PC-3 (cell line): Measurements from ENCODE around the gene SYNE1. TPM values are rescaled to one million over a fixed set of nuclear protein-coding genes. Genes with fewer than 3 reads are reported as not detected.

ENCODE experiments used
- ATAC-seq: fragments of 200-7000 bp; cut with Tn5 transposase; 2 replicates; pipeline ENCODE4 v1.9.1; 2020; ENCODE audit warnings: mild to moderate bottlenecking, moderate library complexity
- BruUV-seq: library from RNA; stranded (reverse); fragments of 400-500 nt; replicated peaks from 2 replicates; lab custom pipeline; 2021; lab: Mats Ljungman, UMichigan
- CTCF ChIA-PET: fragments of 300-600 bp; sonication (Branson Sonifier 250); formaldehyde crosslinking; loops from one replicate; lab custom pipeline; 2022; ENCODE audit warnings: antibody characterized with exemption; lab: Charles Lee
- POLR2A ChIA-PET: fragments of 300-600 bp; sonication (Branson Sonifier 250); formaldehyde crosslinking; loops from one replicate; lab custom pipeline; 2022; ENCODE audit warnings: antibody characterized with exemption; ENCODE audit not compliant: unreplicated experiment; lab: Charles Lee
- DNase-seq: peaks from one replicate; pipeline ENCODE4 v3.0.0-alpha.2; 2015
- H2AFZ ChIP-seq: fragments of 300-600 bp; sonication (generic); 2 replicates; pipeline ENCODE4 v1.6.0; 2016; ENCODE audit warnings: antibody characterized with exemption, low read length
- H3F3A ChIP-seq: fragments of 300-600 bp; sonication (generic); one replicate; pipeline ENCODE4 v1.6.0; 2017; ENCODE audit warnings: antibody characterized with exemption, low read length, control low read depth, mild to moderate bottlenecking; ENCODE audit not compliant: unreplicated experiment
- H3K27ac ChIP-seq: fragments of 300-600 bp; sonication (generic); 2 replicates; pipeline ENCODE4 v1.5.1; 2016; ENCODE audit warnings: mild to moderate bottlenecking, low read length
- H3K27me3 ChIP-seq: fragments of 300-600 bp; sonication (generic); 2 replicates; pipeline ENCODE4 v1.6.1; 2016; ENCODE audit warnings: low read length, mixed read lengths
- H3K36me3 ChIP-seq: fragments of 300-600 bp; sonication (generic); 2 replicates; pipeline ENCODE4 v1.6.1; 2016; ENCODE audit warnings: low read depth, mixed run types, low read length, mixed read lengths
- H3K4me1 ChIP-seq: fragments of 300-600 bp; sonication (generic); 2 replicates; pipeline ENCODE4 v1.5.1; 2016; ENCODE audit warnings: low read length; ENCODE audit not compliant: insufficient read depth
- H3K4me2 ChIP-seq: fragments of 300-600 bp; sonication (generic); 2 replicates; pipeline ENCODE4 v1.6.0; 2016; ENCODE audit warnings: low read length
- H3K4me3 ChIP-seq: fragments of 300-600 bp; sonication (generic); 2 replicates; pipeline ENCODE4 v1.5.1; 2016; ENCODE audit warnings: mild to moderate bottlenecking, low read length, mixed read lengths
- H3K79me2 ChIP-seq: fragments of 300-600 bp; sonication (generic); 2 replicates; pipeline ENCODE4 v1.6.1; 2017; ENCODE audit warnings: low read length, mixed read lengths
- H3K9ac ChIP-seq: fragments of 300-600 bp; sonication (generic); 2 replicates; pipeline ENCODE4 v1.6.0; 2016; ENCODE audit warnings: mild to moderate bottlenecking, low read length
- H3K9me2 ChIP-seq: fragments of 300-600 bp; sonication (generic); replicated peaks from 2 replicates; pipeline ENCODE4 v1.6.1; 2016; ENCODE audit warnings: mixed run types, low read length, mixed read lengths
- H3K9me3 ChIP-seq: fragments of 300-600 bp; sonication (generic); 2 replicates; pipeline ENCODE4 v1.6.1; 2016; ENCODE audit warnings: low read length, mixed read lengths
- H4K20me1 ChIP-seq: fragments of 300-600 bp; sonication (generic); 2 replicates; pipeline ENCODE4 v1.6.1; 2016; ENCODE audit warnings: low read length, mixed read lengths
- CTCF ChIP-seq: fragments of 300-600 bp; sonication (generic); conservative IDR thresholded peaks from 2 replicates; pipeline ENCODE4 v1.5.1; 2017; ENCODE audit warnings: antibody characterized with exemption, low read depth, mild to moderate bottlenecking, low read length
- EZH2 ChIP-seq: fragments of 300-600 bp; sonication (generic); IDR thresholded peaks from one replicate; pipeline ENCODE4 v1.6.1; 2017; ENCODE audit warnings: antibody characterized with exemption, mild to moderate bottlenecking, low read length; ENCODE audit not compliant: unreplicated experiment
- EZH2phosphoT487 ChIP-seq: fragments of 300-600 bp; sonication (generic); IDR thresholded peaks from 2 replicates; pipeline ENCODE4 v1.6.1; 2018; ENCODE audit warnings: mild to moderate bottlenecking, antibody characterized with exemption, low read length, borderline replicate concordance
- intact Hi-C: fragments of 100-400 bp; cut with micrococcal nuclease; formaldehyde crosslinking; loops from 2 replicates; pipeline ENCODE4 v1.9.0; 2023
- total RNA-seq: library from RNA; depleted of rRNA; stranded (reverse); fragments of >200 nt; gene quantifications from 2 replicates; pipeline ENCODE4 v1.2.3, GENCODE V29; 2014

The SYNE1 gene
- total RNA-seq, 1 experiment from 2014 or later, result 16.7 TPM

- no peak overlapping the region for H3K4me2 ChIP-seq
- ATAC-seq (no peak), DNase-seq (no peak)
- no peak overlapping the region for H3K4me3 ChIP-seq
- H3K9me3 ChIP-seq, result no peaks in the 10 kb centered on the region
- TF ChIP-seq EZH2phosphoT487 (no peak), CTCF (no peak), EZH2 (no peak)
- H3K9me2 ChIP-seq, result no peaks in the 10 kb centered on the region
- no peak overlapping the region for H3K9ac ChIP-seq
- intact Hi-C loops, result loop anchor here (1.0 to 5.0 kb wide), 4 partner anchors 62 to 594 kb away; no protein-coding TSS in a partner anchor
- BruUV-seq, result no TSS peak
- ChIA-PET CTCF (interaction anchor here (0.7 kb wide), 1 partner anchor 504 kb away, joined by 3 read pairs; no protein-coding TSS in a partner anchor), POLR2A (no interaction called here)
- H2AFZ ChIP-seq, result no peak overlapping the region
- peaks cover 46% of the 10 kb centered on the region for H3K4me1 ChIP-seq
- H4K20me1 ChIP-seq, result no peaks in the 10 kb centered on the region
- H3K79me2 ChIP-seq, result no peaks in the 10 kb centered on the region
- no peaks in the 10 kb centered on the region for H3K27me3 ChIP-seq
- no peak overlapping the region for H3K27ac ChIP-seq
- no peaks in the 10 kb centered on the region for H3F3A ChIP-seq
- H3K36me3 ChIP-seq, result no peaks in the 10 kb centered on the region
Measured at GRCh38 chr6:152268846-152269442, 368.2 kb downstream of the SYNE1 start.

GRCh38 chr6:152267967-152268845, 369.0 kb downstream of the SYNE1 start:
- ChIA-PET CTCF (no interaction called here), POLR2A (no interaction called here)
- intact Hi-C loops, result loop anchor here (1.0 to 5.0 kb wide), 4 partner anchors 61 to 593 kb away; no protein-coding TSS in a partner anchor
- H2AFZ ChIP-seq, result no peak overlapping the region
- no peak for TF ChIP-seq EZH2phosphoT487
- peak; percentile 66 for TF ChIP-seq CTCF
- no peak overlapping the region for H3K9ac ChIP-seq
- H3K4me3 ChIP-seq, result no peak overlapping the region
- no peaks in the 10 kb centered on the region for H3F3A ChIP-seq
- H3K4me1 ChIP-seq, result peaks cover 39% of the 10 kb centered on the region
- H3K79me2 ChIP-seq, result no peaks in the 10 kb centered on the region
- DNase-seq, result peak; percentile 69
- no peak overlapping the region for H3K27ac ChIP-seq
- ATAC-seq, result no peak
- H3K9me3 ChIP-seq, result no peaks in the 10 kb centered on the region
- H4K20me1 ChIP-seq, result no peaks in the 10 kb centered on the region
- H3K4me2 ChIP-seq, result no peak overlapping the region
- BruUV-seq, result no TSS peak
- no peaks in the 10 kb centered on the region for H3K27me3 ChIP-seq
- peaks cover 5% of the 10 kb centered on the region; the same call in 1 of the 2 replicates for H3K36me3 ChIP-seq
- no peaks in the 10 kb centered on the region for H3K9me2 ChIP-seq
